Measurements from ENCODE around the gene CYB5R4. TPM values are rescaled to one million over a fixed set of nuclear protein-coding genes. Genes with fewer than 3 reads are reported as not detected.

CYB5R4 gene
- total RNA-seq, 1 donor from 2014 or later: 37.3 TPM

- peaks cover 6% of the 10 kb centered on the region for H3K9me3 Mint-ChIP-seq
- ATAC-seq (ENCODE audit: low read depth) (no peak), DNase-seq (no peak)
- intact Hi-C loops (cut with micrococcal nuclease): no loop called here
- H3K27ac Mint-ChIP-seq: no peak overlapping the region
- peaks cover 52% of the 10 kb centered on the region for H3K36me3 Mint-ChIP-seq (ENCODE audit: low read depth)
- H3K4me3 Mint-ChIP-seq: no peak overlapping the region
- H3K4me1 Mint-ChIP-seq: peaks cover 53% of the 10 kb centered on the region
- TF ChIP-seq, protein P1, sequence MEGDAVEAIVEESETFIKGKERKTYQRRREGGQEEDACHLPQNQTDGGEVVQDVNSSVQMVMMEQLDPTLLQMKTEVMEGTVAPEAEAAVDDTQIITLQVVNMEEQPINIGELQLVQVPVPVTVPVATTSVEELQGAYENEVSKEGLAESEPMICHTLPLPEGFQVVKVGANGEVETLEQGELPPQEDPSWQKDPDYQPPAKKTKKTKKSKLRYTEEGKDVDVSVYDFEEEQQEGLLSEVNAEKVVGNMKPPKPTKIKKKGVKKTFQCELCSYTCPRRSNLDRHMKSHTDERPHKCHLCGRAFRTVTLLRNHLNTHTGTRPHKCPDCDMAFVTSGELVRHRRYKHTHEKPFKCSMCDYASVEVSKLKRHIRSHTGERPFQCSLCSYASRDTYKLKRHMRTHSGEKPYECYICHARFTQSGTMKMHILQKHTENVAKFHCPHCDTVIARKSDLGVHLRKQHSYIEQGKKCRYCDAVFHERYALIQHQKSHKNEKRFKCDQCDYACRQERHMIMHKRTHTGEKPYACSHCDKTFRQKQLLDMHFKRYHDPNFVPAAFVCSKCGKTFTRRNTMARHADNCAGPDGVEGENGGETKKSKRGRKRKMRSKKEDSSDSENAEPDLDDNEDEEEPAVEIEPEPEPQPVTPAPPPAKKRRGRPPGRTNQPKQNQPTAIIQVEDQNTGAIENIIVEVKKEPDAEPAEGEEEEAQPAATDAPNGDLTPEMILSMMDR (IDR thresholded peaks at IDR 0.05): no peak
- ChIA-PET POLR2A (no interaction called here), CTCF (no interaction called here)
- no peaks in the 10 kb centered on the region for H3K27me3 Mint-ChIP-seq
Observed at GRCh38 chr6:83862776-83863471, 3.4 kb downstream of the CYB5R4 start.

DNA sequence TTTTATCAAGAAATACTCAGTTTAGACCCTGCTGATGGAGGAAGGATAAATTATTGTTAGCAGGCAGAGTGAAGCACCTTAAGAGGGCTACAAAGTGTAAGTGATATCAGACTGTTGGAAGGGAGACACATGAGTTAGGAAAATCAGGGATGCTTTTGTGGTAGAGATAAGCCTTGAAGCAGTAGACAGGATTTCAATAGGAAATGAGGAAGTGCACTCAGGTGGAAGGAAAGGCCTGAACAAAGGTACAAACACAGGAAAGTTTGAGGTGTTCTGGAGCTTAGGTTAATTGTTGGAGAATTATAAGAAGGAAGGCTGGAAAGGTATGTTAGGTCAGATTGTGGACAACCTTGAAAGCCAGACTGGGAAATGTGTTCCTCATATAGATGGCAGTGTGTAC lies 7.6 kb downstream of the CYB5R4 start:
- H3K4me1 Mint-ChIP-seq: peaks cover 27% of the 10 kb centered on the region
- intact Hi-C loops (cut with micrococcal nuclease): no loop called here
- no peak overlapping the region for H3K27ac Mint-ChIP-seq
- ATAC-seq (ENCODE audit: low read depth) (no peak), DNase-seq (no peak)
- ChIA-PET POLR2A (no interaction called here), CTCF (no interaction called here)
- no peak overlapping the region for H3K4me3 Mint-ChIP-seq
- H3K27me3 Mint-ChIP-seq: no peaks in the 10 kb centered on the region
- H3K36me3 Mint-ChIP-seq (ENCODE audit: low read depth): peaks cover 74% of the 10 kb centered on the region
- peaks cover 11% of the 10 kb centered on the region for H3K9me3 Mint-ChIP-seq
- TF ChIP-seq, protein P1 (IDR thresholded peaks at IDR 0.05): no peak

DNA sequence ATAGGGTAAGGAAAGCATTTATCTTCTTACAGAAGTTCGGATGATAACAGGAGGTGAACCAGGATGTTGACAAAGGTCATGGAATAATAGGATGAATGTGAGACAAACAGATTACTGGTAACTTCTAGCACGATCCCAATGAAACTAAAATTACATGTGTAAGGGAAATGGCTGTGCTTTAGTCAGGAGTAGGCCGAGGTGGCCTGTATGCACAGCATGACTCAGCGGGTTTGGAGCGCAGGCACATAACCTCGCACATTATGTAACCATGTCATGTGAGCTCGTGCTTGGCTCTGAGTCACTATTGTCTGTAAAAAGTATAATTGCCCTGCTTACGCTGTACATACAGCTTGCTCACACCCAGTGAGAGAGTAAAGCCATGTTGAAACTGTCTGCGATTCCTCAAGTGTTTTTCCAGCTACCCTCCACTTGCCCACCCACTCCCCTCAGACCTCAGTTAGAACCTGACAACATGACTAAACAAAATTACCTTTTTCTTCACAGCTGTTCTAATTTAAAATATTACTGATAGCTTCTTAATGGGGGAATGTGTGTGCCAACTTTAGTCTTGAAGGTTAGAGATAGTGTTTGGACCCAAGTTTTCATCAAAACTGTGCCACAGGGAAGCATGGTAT lies 8.2 kb downstream of the CYB5R4 start:
- Mint-ChIP-seq H3K36me3 (ENCODE audit: low read depth) (peaks cover 71% of the 10 kb centered on the region), H3K4me3 (no peak overlapping the region), H3K9me3 (peaks cover 11% of the 10 kb centered on the region), H3K27ac (no peak overlapping the region), H3K27me3 (no peaks in the 10 kb centered on the region), H3K4me1 (peaks cover 26% of the 10 kb centered on the region)
- ChIA-PET POLR2A (no interaction called here), CTCF (no interaction called here)
- TF ChIP-seq, protein P1 (IDR thresholded peaks at IDR 0.05): no peak
- DNase-seq (no peak), ATAC-seq (ENCODE audit: low read depth) (no peak)
- intact Hi-C loops (cut with micrococcal nuclease): no loop called here

- H3K4me1 Mint-ChIP-seq: peaks cover 28% of the 10 kb centered on the region
- ATAC-seq (ENCODE audit: low read depth) (no peak), DNase-seq (no peak)
- H3K27ac Mint-ChIP-seq: no peak overlapping the region
- CTCF ChIA-PET: no interaction called here
- intact Hi-C loops (cut with micrococcal nuclease): no loop called here
- TF ChIP-seq, protein P1 (IDR thresholded peaks at IDR 0.05): no peak
- peaks cover 72% of the 10 kb centered on the region for H3K36me3 Mint-ChIP-seq (ENCODE audit: low read depth)
- POLR2A ChIA-PET: no interaction called here
- no peak overlapping the region for H3K4me3 Mint-ChIP-seq
- H3K27me3 Mint-ChIP-seq: no peaks in the 10 kb centered on the region
- H3K9me3 Mint-ChIP-seq: peaks cover 11% of the 10 kb centered on the region
Observed at GRCh38 chr6:83868639-83869038, 9.2 kb downstream of the CYB5R4 start.

DNA sequence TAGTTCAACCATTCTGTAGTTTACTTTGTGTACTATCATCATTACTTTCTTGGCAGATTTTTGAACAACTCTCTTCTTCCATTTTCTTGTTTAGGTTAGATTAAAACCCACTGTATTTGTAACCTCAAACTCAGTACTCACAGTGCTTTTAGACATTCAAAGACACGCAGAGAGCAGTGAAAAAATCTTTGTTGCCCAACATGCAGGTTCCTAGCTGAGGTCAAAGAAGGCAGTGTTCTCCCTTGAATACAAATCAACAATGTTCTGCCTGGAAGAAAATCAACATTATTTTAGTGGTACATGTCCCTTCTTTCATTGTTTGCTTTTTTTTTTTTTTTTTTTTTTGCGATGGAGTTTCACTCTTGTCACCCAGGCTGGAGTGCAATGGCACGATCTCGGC lies 11.2 kb downstream of the CYB5R4 start:
- peaks cover 14% of the 10 kb centered on the region for H3K9me3 Mint-ChIP-seq
- no peak overlapping the region for H3K27ac Mint-ChIP-seq
- H3K4me3 Mint-ChIP-seq: no peak overlapping the region
- ATAC-seq (ENCODE audit: low read depth) (no peak), DNase-seq (no peak)
- CTCF ChIA-PET: no interaction called here
- H3K36me3 Mint-ChIP-seq (ENCODE audit: low read depth): peaks cover 61% of the 10 kb centered on the region
- TF ChIP-seq, protein P1 (IDR thresholded peaks at IDR 0.05): no peak
- POLR2A ChIA-PET: no interaction called here
- intact Hi-C loops (cut with micrococcal nuclease): no loop called here
- no peaks in the 10 kb centered on the region for H3K27me3 Mint-ChIP-seq
- peaks cover 24% of the 10 kb centered on the region for H3K4me1 Mint-ChIP-seq
